NT2/D1 (cell line): ENCODE data around the gene MSANTD2.
A peak's percentile ranks its signal among the peaks of the same experiment; 100 is the strongest.

Experiments used
- DNase-seq: peaks from one replicate; pipeline ENCODE4 v3.0.0-alpha.2; 2011; ENCODE audit warnings: low read depth, low spot score
- H3K27me3 ChIP-seq: 2 replicates; pipeline ENCODE4 v1.6.0; 2011; ENCODE audit warnings: mild to moderate bottlenecking; ENCODE audit not compliant: insufficient read length, insufficient read depth
- H3K36me3 ChIP-seq: 2 replicates; pipeline ENCODE4 v1.6.1; 2011; ENCODE audit warnings: mild to moderate bottlenecking, low read length, mixed read lengths; ENCODE audit not compliant: insufficient read depth, insufficient read length
- H3K4me1 ChIP-seq: 2 replicates; pipeline ENCODE4 v1.5.1; 2011; ENCODE audit not compliant: insufficient read depth, insufficient read length
- H3K4me3 ChIP-seq: 2 replicates; pipeline ENCODE4 v1.5.1; 2011; ENCODE audit warnings: low read depth; ENCODE audit not compliant: insufficient read length
- H3K9ac ChIP-seq: 2 replicates; pipeline ENCODE4 v1.6.0; 2011; ENCODE audit warnings: low read depth; ENCODE audit not compliant: insufficient read length
- H3K9me3 ChIP-seq: 2 replicates; pipeline ENCODE4 v1.5.1; 2011; ENCODE audit warnings: mild to moderate bottlenecking, low read length; ENCODE audit not compliant: insufficient read depth
- SUZ12 ChIP-seq: IDR thresholded peaks from 2 replicates; pipeline ENCODE4 v1.6.1; 2011; ENCODE audit not compliant: insufficient read length, insufficient read depth; ENCODE audit errors: extremely low read depth
- YY1 ChIP-seq: IDR thresholded peaks from 2 replicates; pipeline ENCODE4 v1.6.1; 2011; ENCODE audit not compliant: insufficient read length, insufficient read depth
- ZNF274 ChIP-seq: IDR thresholded peaks from 2 replicates; pipeline ENCODE4 v1.6.1; 2011; ENCODE audit warnings: mild to moderate bottlenecking, low read depth, low read length

The MSANTD2 gene

GRCh38 chr11:124760806-124761205 lies 39.4 kb downstream of the MSANTD2 start:
- H3K9me3 ChIP-seq, result no peaks in the 10 kb centered on the region; the same call in 1 of the 2 replicates
- H3K36me3 ChIP-seq, result peaks cover 8% of the 10 kb centered on the region
- H3K4me3 ChIP-seq, result no peak overlapping the region
- TF ChIP-seq SUZ12 (peak; percentile 33), ZNF274 (no peak)
- DNase-seq, result no peak
- H3K27me3 ChIP-seq, result peaks cover 37% of the 10 kb centered on the region
- no peak overlapping the region for H3K9ac ChIP-seq
- peaks cover 3% of the 10 kb centered on the region for H3K4me1 ChIP-seq

DNA sequence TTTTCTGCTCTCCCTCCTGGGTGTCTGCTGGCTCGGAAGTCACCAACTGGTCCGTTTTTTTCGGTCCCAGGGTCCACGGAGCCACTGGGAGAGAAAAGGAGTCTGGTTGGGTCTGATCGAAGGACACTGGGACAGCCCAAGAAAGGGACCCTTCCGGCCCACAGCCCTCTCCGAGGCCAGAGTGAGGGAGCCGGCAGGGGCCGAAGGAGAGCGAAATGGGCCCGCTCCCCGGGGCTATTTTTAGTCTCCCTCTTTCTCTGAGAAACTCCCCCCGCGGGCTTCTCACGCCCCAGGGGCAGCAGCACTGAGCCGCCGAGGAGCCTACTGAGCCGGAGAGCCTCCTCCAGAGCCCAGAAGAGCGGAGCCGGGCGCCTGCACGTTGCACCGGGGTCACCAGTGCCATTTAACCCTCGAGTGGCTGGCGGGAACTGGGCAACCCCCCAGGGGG lies 40.0 kb downstream of the MSANTD2 start:
- no peak for DNase-seq
- TF ChIP-seq SUZ12 (no peak), ZNF274 (no peak), YY1 (no peak)
- H3K4me1 ChIP-seq, result peaks cover 3% of the 10 kb centered on the region
- H3K9ac ChIP-seq, result peak overlapping the region; percentile 21
- peaks cover 37% of the 10 kb centered on the region for H3K27me3 ChIP-seq
- H3K4me3 ChIP-seq, result no peak overlapping the region
- H3K36me3 ChIP-seq, result peaks cover 8% of the 10 kb centered on the region
- H3K9me3 ChIP-seq, result no peaks in the 10 kb centered on the region; the same call in 1 of the 2 replicates

- no peak for DNase-seq
- H3K4me3 ChIP-seq, result no peak overlapping the region
- H3K4me1 ChIP-seq, result peaks cover 3% of the 10 kb centered on the region
- no peaks in the 10 kb centered on the region; the same call in 1 of the 2 replicates for H3K9me3 ChIP-seq
- peak overlapping the region; percentile 21 for H3K9ac ChIP-seq
- H3K27me3 ChIP-seq, result peaks cover 37% of the 10 kb centered on the region
- H3K36me3 ChIP-seq, result peaks cover 2% of the 10 kb centered on the region
- no peak for TF ChIP-seq ZNF274
- TF ChIP-seq SUZ12, result no peak
- no peak for TF ChIP-seq YY1
These were observed 40.7 kb downstream of the MSANTD2 start for GRCh38 chr11:124759266-124760204.

DNA sequence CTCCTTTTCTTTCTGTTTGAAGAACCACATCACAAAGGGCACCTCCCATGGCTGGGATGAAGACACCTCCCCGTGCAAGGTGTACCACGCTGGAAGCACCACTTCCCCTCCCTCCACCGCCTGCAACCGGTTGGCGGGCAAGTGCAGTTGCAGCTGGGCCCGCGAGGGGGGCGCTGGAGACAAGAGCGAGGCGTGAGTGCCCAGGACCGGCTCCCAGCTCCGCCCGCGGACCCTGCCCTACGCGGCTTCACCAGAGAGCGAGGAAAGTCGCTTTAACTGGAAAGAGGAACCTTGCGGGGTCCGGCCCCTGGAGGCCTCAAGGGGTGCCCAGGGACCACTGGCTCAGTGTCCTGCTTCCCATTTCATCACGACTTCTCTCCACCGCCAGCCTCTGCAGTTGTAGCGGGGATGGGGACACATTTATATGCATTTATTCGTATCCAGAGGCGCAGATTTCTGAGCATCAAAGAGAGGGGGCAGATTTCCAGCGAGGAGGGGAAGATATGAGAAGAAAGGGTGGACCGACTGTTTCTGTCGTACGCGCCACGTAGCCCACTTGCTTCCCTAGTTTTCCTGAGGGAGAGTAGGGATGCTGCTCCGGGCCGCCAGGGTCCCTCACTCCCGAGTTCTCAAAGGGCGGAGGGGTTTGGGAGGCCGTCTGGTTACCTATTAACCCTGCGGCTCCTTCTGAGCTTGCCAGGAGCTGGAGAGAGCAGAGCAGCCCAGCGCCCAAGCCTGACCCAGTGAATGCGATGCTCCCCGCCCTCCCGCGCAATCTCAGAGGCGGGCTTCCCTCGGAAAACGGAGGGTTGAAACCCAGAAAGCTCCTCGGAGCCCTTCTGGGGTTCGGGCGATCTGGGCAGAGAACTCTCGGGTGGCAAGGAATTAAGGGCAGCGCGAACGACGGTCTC lies 41.6 kb downstream of the MSANTD2 start:
- peak; percentile 71 for DNase-seq
- H3K27me3 ChIP-seq, result peaks cover 37% of the 10 kb centered on the region

DNA sequence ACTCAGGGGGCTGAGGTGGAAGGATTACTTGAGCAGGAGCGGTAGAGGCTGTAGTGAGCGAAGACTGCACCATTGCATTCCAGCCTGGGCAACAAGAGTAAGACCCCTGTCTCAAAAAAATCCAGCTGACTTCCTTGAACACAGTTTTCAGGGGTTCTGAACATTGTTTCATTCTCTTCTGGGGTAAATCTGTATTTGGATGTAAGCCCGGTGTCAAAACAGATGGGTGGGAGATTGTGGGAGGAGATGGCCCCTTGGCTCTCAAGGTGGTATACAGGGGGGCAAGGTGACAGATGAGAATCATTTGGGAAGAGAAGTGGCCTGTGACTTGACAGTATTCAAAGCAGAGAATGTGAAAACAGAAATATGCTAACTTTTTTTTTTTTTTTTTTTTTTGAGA lies 42.9 kb downstream of the MSANTD2 start:
- no peak for DNase-seq
- Histone ChIP-seq H3K36me3 (no peaks in the 10 kb centered on the region), H3K4me1 (peaks cover 3% of the 10 kb centered on the region), H3K9ac (no peak overlapping the region), H3K4me3 (no peak overlapping the region), H3K27me3 (peaks cover 37% of the 10 kb centered on the region), H3K9me3 (no peaks in the 10 kb centered on the region; the same call in 1 of the 2 replicates)
- no peak for TF ChIP-seq ZNF274

More for the DNA sequence above, 41.6 kb downstream of the MSANTD2 start:
- Histone ChIP-seq H3K36me3 (no peaks in the 10 kb centered on the region), H3K9ac (no peak overlapping the region), H3K9me3 (no peaks in the 10 kb centered on the region; the same call in 1 of the 2 replicates), H3K4me1 (peaks cover 3% of the 10 kb centered on the region), H3K4me3 (no peak overlapping the region)
- TF ChIP-seq YY1 (no peak), ZNF274 (no peak), SUZ12 (no peak)

DNA sequence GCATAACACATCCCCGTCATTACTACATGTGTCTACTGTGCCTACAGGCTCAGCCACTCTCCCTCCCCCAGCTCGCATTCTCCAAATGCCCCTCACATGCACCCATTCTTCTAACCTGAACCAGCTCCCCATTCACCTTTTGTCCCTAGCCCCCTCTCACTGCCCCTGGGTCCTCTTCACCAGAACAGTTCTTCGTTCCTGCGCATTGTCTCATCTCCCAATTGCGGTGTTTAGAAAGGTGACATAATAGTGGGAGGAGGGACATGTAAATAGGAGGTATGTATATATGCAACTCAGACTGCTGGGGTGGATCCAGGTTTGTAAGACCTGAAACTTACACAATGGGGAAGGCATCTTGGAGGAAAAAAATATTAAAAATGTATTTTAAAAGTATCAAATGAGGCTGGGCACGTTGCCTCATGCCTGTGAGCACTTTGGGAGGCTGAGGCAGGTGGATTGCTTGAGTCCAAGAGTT lies 43.4 kb downstream of the MSANTD2 start:
- peaks cover 3% of the 10 kb centered on the region for H3K4me1 ChIP-seq
- H3K36me3 ChIP-seq, result no peaks in the 10 kb centered on the region
- DNase-seq, result no peak
- TF ChIP-seq SUZ12 (no peak), YY1 (no peak), ZNF274 (no peak)
- no peak overlapping the region for H3K4me3 ChIP-seq
- H3K9me3 ChIP-seq, result no peaks in the 10 kb centered on the region; the same call in 1 of the 2 replicates
- H3K27me3 ChIP-seq, result peaks cover 34% of the 10 kb centered on the region
- no peak overlapping the region for H3K9ac ChIP-seq
